GM18508 (cell line): ENCODE measurements around the gene NHLRC3.
"Not testable (repeated sequence)": the region's sequence is repeated elsewhere in the genome, so short reads cannot be mapped to it uniquely, and the experiment has no call there.

ENCODE experiments used
- ATAC-seq: cut with Tn5 transposase; IDR thresholded peaks from one replicate; pipeline ENCODE4 v1.9.1; 2021; ENCODE audit warnings: moderate number of reproducible peaks; ENCODE audit not compliant: insufficient read depth, unreplicated experiment

NHLRC3 gene

DNA sequence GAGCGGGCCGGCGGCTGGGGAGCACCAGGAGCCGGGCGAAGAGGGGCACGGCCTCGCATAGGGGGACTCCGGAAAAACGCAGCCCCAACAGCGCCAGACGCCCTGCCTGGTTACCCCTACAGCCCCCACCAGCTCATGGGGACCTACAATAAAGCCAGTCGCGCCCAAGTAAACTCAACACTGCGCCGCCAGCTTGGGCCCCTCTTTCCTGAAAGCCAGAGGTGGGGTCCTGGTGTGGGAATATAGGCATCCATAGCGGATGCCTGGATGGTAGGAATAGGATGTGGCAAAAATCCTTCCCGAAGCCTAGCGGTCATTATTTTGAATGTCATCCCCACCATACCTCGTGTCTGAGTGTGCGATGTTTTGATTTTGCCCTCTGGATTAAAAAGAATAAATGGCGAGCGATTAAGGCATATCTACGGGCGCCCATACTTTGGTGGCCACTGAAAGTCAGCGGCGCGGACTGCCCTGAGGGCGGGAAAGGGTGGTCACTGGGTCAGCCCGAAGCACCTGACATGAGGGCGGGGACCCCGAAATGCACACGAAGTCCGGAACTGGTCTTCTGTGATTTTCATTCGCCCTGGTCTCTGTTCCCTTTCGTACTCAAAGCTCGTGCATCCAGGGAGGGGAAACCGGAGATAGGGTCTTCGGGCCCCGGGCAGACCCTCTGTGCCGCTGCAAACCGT lies at the start of gene NHLRC3, which contains the start of gene PROSER1:
TSS of gene NHLRC3 (plus strand) at position 577 of the 689 bp plus-strand sequence. CDS start 184 bp downstream, outside the sequence.
TSS of gene PROSER1 (minus strand) at position 210 of the 689 bp plus-strand sequence. CDS start 847 bp downstream, outside the sequence.
- ATAC-seq, result peak; percentile 49

DNA sequence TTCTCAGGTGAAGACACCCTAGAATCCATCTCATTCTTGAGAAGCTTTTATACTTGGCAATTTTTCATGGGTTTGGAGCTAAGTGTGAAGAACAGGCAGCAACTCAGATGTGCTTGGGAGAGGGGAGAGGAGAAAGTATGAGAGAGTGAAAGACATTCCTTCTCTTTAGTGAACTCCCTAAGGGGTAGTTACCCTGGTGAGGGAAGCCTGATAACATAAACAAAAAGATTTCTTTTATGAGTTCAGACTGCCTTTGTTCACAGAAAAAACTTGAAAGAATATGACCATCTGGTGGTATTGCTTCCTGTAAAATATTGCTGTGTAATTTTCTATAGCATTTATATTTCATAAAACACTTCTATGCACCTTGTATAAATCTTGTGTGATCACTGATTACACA lies 47.6 kb upstream of the NHLRC3 start, which contains the start of gene STOML3:
TSS of gene STOML3 (minus strand) at position 139 of the 400 bp plus-strand sequence. CDS start at position 29, 110 bp downstream.
- no peak for ATAC-seq

DNA sequence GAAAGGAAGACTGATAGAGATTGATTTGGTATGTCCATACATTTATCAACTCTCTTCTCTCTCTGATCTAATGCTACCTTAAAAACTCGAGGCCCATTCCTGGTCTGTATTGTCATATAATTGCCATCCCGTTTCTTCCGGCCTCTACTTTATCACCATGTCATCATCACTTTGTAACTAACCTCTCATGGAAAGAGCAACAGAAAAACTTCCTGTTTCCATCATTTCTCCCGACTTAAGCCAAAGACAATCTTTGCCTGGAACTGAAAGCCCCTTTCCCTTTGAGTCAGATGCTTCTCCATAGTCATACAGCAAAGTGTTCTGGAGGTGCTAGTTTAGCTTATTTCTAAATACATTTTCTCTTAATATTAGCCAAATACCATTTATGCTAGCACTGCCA lies 44.9 kb upstream of the NHLRC3 start:
- no peak for ATAC-seq

DNA sequence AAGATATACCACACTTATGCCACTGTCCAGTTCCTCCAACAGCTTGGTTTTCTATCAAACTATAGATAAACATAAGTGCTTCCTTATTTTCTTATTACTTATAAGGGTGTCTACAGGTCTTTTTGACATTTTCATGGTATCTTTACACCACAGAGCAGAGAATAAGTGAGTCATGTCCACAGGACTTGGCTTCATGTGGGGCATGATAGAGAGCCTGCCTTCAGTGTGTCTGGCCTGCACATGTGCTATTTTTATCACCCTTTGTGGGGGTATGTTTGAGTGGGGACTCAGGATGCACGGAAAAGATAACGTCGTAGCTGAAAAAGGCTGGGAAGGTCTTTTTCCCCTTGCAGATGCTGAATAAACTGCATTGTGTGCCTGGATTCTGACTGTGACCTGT lies 39.5 kb upstream of the NHLRC3 start:
- no peak for ATAC-seq

DNA sequence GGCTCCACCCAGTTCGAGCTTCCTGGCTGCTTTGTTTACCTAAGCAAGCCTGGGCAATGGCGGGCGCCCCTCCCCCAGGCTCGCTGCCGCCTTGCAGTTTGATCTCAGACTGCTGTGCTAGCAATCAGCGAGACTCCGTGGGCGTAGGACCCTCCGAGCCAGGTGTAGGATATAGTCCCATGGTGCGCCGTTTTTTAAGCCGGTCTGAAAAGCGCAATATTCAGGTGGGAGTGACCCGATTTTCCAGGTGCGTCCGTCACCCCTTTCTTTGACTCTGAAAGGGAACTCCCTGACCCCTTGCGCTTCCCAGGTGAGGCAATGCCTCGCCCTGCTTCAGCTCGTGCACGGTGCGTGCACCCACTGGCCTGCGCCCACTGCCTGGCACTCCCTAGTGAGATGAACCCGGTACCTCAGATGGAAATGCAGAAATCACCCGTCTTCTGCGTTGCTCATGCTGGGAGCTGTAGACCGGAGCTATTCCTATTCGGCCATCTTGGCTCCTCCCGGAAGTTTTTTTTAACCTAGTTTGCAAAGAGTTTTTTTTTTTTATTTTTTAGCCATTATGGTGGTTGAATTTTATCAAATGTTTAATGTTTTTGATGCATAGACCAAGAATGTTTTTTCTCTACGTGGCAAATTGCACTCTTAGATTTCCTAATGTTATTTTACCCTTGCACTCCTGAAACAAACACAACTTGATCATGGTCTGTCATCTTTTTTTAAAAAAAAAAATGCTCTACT lies 31.7 kb upstream of the NHLRC3 start:
- ATAC-seq, result not testable (repeated sequence)

DNA sequence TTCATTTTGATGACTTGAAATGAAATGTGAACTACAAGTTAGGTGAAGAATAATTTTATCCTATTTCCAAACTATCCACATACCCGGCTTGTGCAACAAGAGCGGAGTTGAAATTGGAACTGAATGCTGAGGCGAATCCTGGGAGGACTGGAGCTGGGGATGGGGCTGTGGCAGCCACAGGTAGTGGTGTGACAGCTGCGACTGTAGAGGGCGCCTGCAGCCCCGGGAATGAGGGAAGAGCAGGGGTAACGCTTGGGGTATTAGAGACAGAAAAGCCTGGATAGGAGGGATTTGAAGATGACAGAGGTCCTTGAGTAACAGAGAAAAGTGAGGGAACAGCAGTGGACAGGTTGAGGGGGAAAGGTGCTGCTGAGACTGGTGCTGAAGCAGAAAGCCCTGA lies 25.6 kb upstream of the NHLRC3 start:
- ATAC-seq, result no peak

DNA sequence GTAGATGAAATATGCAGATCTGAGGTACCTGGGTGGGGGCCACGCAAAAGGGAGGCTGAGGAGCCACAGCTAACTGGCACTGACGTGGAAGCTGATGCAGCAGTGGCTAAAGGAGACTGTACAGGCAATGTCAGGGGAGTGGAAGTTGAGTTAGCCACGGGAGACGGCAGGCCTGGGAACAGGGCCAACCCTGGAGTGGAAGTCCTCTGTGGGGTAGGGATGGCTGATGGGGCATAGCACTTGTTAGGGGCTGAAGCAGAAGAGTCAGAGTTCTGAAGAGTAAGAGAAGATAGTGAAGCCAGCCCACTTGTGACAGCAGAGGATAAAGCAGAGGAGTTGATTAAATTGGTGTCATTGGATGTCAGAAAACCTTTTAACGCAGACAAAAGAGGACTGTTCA lies 24.8 kb upstream of the NHLRC3 start:
- ATAC-seq, result no peak

DNA sequence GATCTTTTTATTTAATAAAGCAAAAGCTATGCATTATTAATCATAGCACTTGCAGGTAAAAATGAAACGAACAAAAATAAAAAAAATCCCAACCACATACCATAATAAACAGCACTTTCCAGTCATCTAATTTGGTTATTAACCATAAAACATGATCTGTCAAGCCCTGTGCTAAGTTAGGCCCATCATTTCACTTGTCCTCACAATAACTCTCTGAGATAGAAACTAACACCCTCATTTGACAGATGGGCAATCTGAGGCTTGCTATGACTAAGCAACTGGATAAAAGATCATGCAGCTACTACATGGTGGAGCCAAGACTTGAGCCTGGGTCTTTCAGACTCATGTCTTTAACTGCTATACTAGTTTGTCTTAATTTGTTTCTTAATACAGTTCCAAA lies 22.2 kb upstream of the NHLRC3 start:
- ATAC-seq, result peak; percentile 79

DNA sequence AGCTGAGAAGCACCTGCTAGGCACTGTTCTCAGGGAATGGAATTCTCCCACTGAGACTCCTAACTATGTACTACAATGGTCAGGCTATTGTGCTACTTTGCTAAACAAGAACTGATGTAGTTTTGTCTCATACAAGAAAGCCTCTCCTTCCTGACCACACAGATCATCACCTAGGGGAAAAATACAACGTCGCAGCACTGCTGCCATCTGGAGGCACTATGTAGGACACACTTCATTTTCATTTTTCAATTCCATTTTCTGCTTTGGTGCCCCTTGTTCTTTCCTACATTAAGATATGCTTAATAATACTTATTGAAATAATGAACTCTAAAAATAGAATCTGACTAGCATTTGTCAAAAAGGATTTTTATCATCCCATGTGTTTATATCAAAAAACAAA lies 21.5 kb upstream of the NHLRC3 start:
- ATAC-seq, result peak; percentile 82

- ATAC-seq, result no peak
These were observed 17.3 kb upstream of the NHLRC3 start for GRCh38 chr13:39020853-39021462.

GRCh38 chr13:39023316-39023715 lies 14.9 kb upstream of the NHLRC3 start:
- ATAC-seq, result no peak

DNA sequence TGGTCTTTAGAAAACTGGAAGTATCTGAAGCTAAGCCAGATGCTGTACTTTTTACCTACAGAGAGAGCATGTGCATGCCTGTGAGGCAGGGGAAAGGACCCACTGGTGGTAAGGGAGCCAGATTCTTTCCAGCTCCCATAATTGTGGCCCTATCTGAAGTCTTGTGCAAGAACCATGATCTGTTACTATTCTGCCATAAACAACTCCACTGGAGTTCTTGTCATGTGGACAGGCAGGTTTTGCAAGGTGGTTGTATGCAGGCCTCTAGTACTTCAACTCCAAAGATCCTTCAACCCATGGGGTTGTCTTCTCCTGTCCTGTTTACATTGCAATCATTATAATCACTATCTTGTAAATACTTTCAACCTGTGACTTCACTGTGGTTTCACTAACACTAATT lies 14.5 kb upstream of the NHLRC3 start:
- ATAC-seq, result no peak

DNA sequence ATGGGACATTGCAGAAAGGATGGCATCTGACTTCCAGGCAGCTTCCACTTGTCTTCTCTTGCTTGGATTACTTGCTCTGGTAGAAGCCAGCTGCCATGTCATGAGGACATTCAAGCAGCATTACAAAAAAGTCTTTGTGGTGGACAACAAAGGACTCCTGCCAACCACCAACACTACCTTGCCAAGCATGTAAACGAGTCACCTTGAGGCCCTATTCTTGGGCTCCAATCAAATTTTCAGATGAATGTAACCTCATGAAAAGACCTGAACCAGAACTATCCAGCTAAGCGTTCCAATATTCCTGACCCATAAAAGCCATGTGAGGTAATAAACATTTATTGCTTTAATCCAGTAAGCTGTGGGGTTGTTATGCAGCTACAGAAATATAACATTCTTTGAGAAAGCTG lies 12.8 kb upstream of the NHLRC3 start:
- no peak for ATAC-seq

DNA sequence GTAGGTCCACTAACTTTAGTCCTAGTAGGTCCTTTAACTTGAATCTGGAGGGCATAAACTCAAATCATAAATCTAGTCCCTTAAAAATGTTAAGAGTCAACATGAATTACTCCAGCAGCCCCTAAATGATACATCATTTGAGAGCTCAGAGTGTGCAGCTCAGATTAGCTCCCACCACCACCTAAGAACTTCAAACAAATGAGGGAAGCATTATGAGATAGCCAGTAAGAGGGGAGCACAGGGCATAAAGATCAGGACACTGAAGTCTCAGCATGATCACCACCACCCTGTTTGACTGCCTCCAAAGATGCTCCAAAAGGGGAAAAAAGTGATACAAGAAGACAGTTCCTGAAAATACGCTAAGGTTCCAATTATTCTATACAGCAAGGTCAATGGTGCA lies 6.1 kb upstream of the NHLRC3 start:
- ATAC-seq, result no peak

DNA sequence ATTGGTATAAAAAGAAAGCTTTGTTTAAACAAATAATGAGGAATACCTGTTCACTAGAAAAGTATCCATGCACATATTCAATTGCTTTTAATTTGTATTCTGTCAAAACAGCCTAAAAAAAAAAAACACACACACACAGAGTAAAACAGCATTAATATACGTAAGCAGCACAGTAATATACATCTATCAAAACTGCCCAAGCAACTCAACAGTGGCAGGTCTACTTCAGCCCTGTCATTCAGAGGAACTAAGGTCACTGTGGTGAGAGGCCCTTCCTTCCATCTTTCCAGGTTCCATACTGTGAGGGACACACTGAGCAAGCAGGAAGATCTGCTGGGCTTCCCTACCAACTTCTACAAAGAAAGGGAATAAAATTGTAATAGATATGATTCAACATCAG lies 4.2 kb upstream of the NHLRC3 start:
- no peak for ATAC-seq

DNA sequence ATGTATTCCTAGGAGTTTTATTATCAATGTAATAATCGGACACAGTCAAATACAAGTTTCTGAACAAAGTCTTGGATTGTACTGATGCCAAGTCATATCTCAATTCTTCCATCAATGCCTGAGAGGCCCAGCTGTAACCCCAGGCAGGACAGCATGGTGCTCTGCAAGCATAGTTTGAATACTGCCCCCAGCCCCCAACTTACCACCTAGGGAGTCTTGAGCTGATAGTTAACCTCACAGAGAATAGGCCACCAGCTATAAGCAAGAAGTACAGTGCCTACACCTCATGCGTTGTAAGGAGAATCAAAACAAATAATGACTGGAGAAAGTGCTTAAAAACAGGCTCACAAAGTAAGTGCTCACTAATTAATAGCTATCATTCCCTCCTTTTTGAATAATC lies 3.1 kb upstream of the NHLRC3 start:
- no peak for ATAC-seq

DNA sequence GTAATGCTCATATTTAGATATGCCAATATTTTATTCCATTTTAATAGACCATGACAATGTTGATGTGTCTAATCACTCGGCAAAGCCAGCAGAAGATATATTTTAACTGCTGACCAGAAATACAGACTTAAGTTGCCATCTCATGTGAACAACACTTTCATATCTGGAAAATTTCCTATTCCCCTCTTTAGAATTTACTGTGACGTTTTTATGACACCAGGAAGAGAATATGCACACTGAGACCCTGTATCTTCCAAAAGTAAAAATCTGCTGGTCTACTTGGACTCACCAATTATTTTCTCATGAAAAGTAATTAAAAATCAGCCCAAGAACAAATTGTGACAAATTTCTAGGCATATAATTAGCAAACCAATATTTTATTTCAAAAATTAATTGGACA lies 2.5 kb upstream of the NHLRC3 start:
- ATAC-seq, result no peak

DNA sequence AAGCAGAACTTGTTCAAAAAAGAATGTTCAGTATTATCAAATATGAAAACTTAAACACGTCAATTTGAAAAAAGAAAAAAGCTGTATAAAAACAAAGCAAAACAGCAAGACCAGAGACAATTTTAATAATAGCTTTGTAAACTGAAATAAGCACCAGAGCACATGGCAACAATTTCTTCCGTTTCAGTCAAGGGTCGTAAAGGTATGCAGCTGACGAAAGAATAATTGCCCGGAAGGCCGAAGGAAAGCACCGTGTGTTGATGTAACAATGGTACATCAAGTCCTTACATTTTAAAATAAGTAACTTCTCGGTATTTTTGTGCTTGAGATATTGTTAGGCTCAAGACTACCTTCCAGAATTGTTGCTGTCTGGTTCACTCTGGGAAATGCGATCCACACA lies 2.0 kb upstream of the NHLRC3 start:
- ATAC-seq, result no peak

DNA sequence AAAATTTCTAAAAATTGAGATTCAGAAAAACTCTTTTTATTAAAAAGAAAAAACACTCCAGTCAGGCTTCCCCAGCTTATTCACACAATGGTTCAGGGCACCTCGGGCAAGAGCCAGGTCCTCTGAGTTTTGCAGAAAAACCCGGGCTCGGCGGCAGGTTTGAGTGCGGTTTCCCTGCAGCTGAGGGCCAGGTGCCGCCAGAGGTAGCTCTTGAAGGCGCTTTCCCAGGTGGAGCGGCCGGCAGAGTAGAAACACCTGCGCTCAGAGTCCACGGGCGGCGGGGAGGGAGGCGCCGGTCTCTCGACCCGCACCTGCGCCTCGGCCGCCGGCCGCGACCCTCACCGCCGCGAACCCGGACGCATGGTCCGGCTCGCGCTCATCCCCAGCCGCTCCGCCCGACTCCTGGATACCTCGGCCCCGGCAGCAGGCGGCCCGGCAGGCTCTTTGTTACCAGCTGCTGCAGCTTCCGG lies 811 bp upstream of the NHLRC3 start:
- ATAC-seq, result peak; percentile 4

DNA sequence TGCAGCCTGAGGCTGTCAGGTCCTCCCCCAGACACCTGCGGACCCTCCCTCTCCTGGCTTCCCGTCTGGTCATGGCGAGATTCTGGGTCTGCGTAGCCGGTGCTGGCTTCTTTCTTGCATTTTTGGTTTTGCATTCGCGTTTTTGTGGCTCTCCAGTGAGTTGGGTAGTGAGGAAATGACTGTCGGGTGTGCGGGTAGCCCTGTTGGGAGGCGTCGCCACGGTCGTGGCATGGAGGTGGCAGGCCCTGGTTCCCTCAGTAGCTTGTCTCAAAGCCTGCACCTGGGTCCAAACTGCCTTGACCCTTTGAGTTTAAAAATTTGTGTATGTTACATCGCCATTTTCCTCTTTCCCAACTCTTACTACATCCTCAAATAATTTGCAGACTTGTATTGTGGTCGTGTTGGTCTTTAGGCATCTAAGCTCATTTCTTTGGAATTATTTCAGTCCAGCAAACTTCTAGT lies 344 bp downstream of the NHLRC3 start:
- ATAC-seq, result peak; percentile 13

DNA sequence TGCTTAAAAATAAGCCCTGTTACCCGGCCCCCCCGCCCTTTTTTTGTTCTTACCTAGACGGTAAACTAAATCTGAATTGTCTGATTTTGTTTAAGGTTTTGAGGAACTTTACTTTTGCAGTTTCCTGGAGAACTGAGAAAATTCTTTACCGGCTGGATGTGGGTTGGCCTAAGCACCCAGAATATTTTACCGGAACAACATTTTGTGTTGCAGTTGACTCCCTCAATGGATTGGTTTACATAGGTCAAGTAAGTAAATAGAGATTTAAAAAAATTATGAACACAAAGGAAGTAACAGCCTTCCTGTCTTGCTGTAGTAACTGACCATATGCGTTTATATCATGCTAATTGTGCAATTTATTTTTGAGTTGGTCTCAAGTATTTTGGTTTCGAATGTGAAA lies 785 bp downstream of the NHLRC3 start:
- ATAC-seq, result no peak
